Measurements from ENCODE around the gene CTAGE4. TPM values are rescaled to one million over a fixed set of nuclear protein-coding genes. Genes with fewer than 3 reads are reported as not detected.
"Not testable (repeated sequence)": the region's sequence is repeated elsewhere in the genome, so short reads cannot be mapped to it uniquely, and the experiment has no call there.

The CTAGE4 gene
- total RNA-seq, 1 experiment from 2014 or later, result 5.8 TPM

- H3K36me3 ChIP-seq (ENCODE audit: low read depth); H3F3A ChIP-seq (ENCODE audit: insufficient read depth, low read depth); H3K4me1 ChIP-seq (replicated peaks; ENCODE audit: insufficient read depth); intact Hi-C loops (cut with micrococcal nuclease; ENCODE audit: unreplicated experiment); BruUV-seq (replicated peaks); H2AFZ ChIP-seq; CTCF ChIA-PET; POLR2A ChIA-PET (ENCODE audit: unreplicated experiment); H3K9me3 ChIP-seq (ENCODE audit: insufficient read depth, low read depth); H3K4me2 ChIP-seq; H4K20me1 ChIP-seq (ENCODE audit: insufficient read depth); H3K79me2 ChIP-seq (ENCODE audit: low read depth); H3K9me2 ChIP-seq (ENCODE audit: insufficient read depth); H3K4me3 ChIP-seq; H3K27me3 ChIP-seq (ENCODE audit: insufficient read depth, low read depth); DNase-seq; H3K27ac ChIP-seq: not testable (repeated sequence)
These were observed 35.9 kb downstream of the CTAGE4 start for GRCh38 chr7:144219149-144219548.

- H3K36me3 ChIP-seq (ENCODE audit: low read depth); DNase-seq; intact Hi-C loops (cut with micrococcal nuclease; ENCODE audit: unreplicated experiment); H3K4me2 ChIP-seq; H3F3A ChIP-seq (ENCODE audit: insufficient read depth, low read depth); H2AFZ ChIP-seq; H3K4me1 ChIP-seq (replicated peaks; ENCODE audit: insufficient read depth); BruUV-seq (replicated peaks); H4K20me1 ChIP-seq (ENCODE audit: insufficient read depth); H3K79me2 ChIP-seq (ENCODE audit: low read depth); CTCF ChIA-PET; H3K9me2 ChIP-seq (ENCODE audit: insufficient read depth); H3K4me3 ChIP-seq; H3K9me3 ChIP-seq (ENCODE audit: insufficient read depth, low read depth); POLR2A ChIA-PET (ENCODE audit: unreplicated experiment); H3K27ac ChIP-seq; H3K27me3 ChIP-seq (ENCODE audit: insufficient read depth, low read depth): not testable (repeated sequence)
These were observed 37.3 kb downstream of the CTAGE4 start for GRCh38 chr7:144220531-144220930.

- BruUV-seq (replicated peaks); intact Hi-C loops (cut with micrococcal nuclease; ENCODE audit: unreplicated experiment); POLR2A ChIA-PET (ENCODE audit: unreplicated experiment): not testable (repeated sequence)
These were observed 40.4 kb downstream of the CTAGE4 start for GRCh38 chr7:144223675-144224074.

GRCh38 chr7:144226866-144227265, 43.6 kb downstream of the CTAGE4 start:
- H3K9me2 ChIP-seq (ENCODE audit: insufficient read depth); POLR2A ChIA-PET (ENCODE audit: unreplicated experiment); H3K79me2 ChIP-seq (ENCODE audit: low read depth); H3K9me3 ChIP-seq (ENCODE audit: insufficient read depth, low read depth); H3K4me1 ChIP-seq (replicated peaks; ENCODE audit: insufficient read depth); H3K27ac ChIP-seq; H3K27me3 ChIP-seq (ENCODE audit: insufficient read depth, low read depth); BruUV-seq (replicated peaks); intact Hi-C loops (cut with micrococcal nuclease; ENCODE audit: unreplicated experiment); H4K20me1 ChIP-seq (ENCODE audit: insufficient read depth); H3K4me3 ChIP-seq; H3K36me3 ChIP-seq (ENCODE audit: low read depth); CTCF ChIA-PET; H3K4me2 ChIP-seq; DNase-seq; H3F3A ChIP-seq (ENCODE audit: insufficient read depth, low read depth); H2AFZ ChIP-seq: not testable (repeated sequence)

More at GRCh38 chr7:144223675-144224074, 40.4 kb downstream of the CTAGE4 start:
- H3K9me3 ChIP-seq (ENCODE audit: insufficient read depth, low read depth); H3K4me3 ChIP-seq; H4K20me1 ChIP-seq (ENCODE audit: insufficient read depth); H3F3A ChIP-seq (ENCODE audit: insufficient read depth, low read depth); CTCF ChIA-PET; H3K4me1 ChIP-seq (replicated peaks; ENCODE audit: insufficient read depth); H3K79me2 ChIP-seq (ENCODE audit: low read depth); H3K9me2 ChIP-seq (ENCODE audit: insufficient read depth); H3K27me3 ChIP-seq (ENCODE audit: insufficient read depth, low read depth); H3K36me3 ChIP-seq (ENCODE audit: low read depth); H2AFZ ChIP-seq; DNase-seq; H3K4me2 ChIP-seq; H3K27ac ChIP-seq: not testable (repeated sequence)

GRCh38 chr7:144228810-144229209, 45.5 kb downstream of the CTAGE4 start:
- POLR2A ChIA-PET (ENCODE audit: unreplicated experiment); H3K27me3 ChIP-seq (ENCODE audit: insufficient read depth, low read depth); BruUV-seq (replicated peaks): not testable (repeated sequence)

GRCh38 chr7:144231027-144231426, 47.8 kb downstream of the CTAGE4 start:
- H3K4me1 ChIP-seq (replicated peaks; ENCODE audit: insufficient read depth); H3K79me2 ChIP-seq (ENCODE audit: low read depth); POLR2A ChIA-PET (ENCODE audit: unreplicated experiment); BruUV-seq (replicated peaks); H3F3A ChIP-seq (ENCODE audit: insufficient read depth, low read depth); DNase-seq; H4K20me1 ChIP-seq (ENCODE audit: insufficient read depth); intact Hi-C loops (cut with micrococcal nuclease; ENCODE audit: unreplicated experiment); H3K27me3 ChIP-seq (ENCODE audit: insufficient read depth, low read depth); H3K27ac ChIP-seq; H3K4me2 ChIP-seq; CTCF ChIA-PET; H2AFZ ChIP-seq; H3K9me2 ChIP-seq (ENCODE audit: insufficient read depth); H3K36me3 ChIP-seq (ENCODE audit: low read depth); H3K9me3 ChIP-seq (ENCODE audit: insufficient read depth, low read depth); H3K4me3 ChIP-seq: not testable (repeated sequence)

More at GRCh38 chr7:144228810-144229209, 45.5 kb downstream of the CTAGE4 start:
- H3K79me2 ChIP-seq (ENCODE audit: low read depth); H3K4me1 ChIP-seq (replicated peaks; ENCODE audit: insufficient read depth); H3K9me3 ChIP-seq (ENCODE audit: insufficient read depth, low read depth); H3F3A ChIP-seq (ENCODE audit: insufficient read depth, low read depth); H3K4me2 ChIP-seq; intact Hi-C loops (cut with micrococcal nuclease; ENCODE audit: unreplicated experiment); H3K9me2 ChIP-seq (ENCODE audit: insufficient read depth); H2AFZ ChIP-seq; H3K4me3 ChIP-seq; H4K20me1 ChIP-seq (ENCODE audit: insufficient read depth); H3K36me3 ChIP-seq (ENCODE audit: low read depth); H3K27ac ChIP-seq; CTCF ChIA-PET; DNase-seq: not testable (repeated sequence)

GRCh38 chr7:144233039-144233438, 49.8 kb downstream of the CTAGE4 start:
- H3K27ac ChIP-seq; DNase-seq; H3K4me2 ChIP-seq; H3K36me3 ChIP-seq (ENCODE audit: low read depth); POLR2A ChIA-PET (ENCODE audit: unreplicated experiment); H3K4me1 ChIP-seq (replicated peaks; ENCODE audit: insufficient read depth); BruUV-seq (replicated peaks); H3K79me2 ChIP-seq (ENCODE audit: low read depth); H3K9me2 ChIP-seq (ENCODE audit: insufficient read depth); H3K4me3 ChIP-seq; H3F3A ChIP-seq (ENCODE audit: insufficient read depth, low read depth); CTCF ChIA-PET; intact Hi-C loops (cut with micrococcal nuclease; ENCODE audit: unreplicated experiment); H3K9me3 ChIP-seq (ENCODE audit: insufficient read depth, low read depth); H4K20me1 ChIP-seq (ENCODE audit: insufficient read depth); H3K27me3 ChIP-seq (ENCODE audit: insufficient read depth, low read depth); H2AFZ ChIP-seq: not testable (repeated sequence)
